GM23248 (cell line): ENCODE data around the gene PARP16. TPM values are rescaled to one million over a fixed set of nuclear protein-coding genes. Genes with fewer than 3 reads are reported as not detected.

Experiments
- DNase-seq: peaks from one replicate; pipeline ENCODE4 v3.0.0-alpha.2; 2015
- H2AFZ ChIP-seq: fragments of 200-600 bp; sonication (generic); 2 replicates; pipeline ENCODE4 v1.6.1; 2016; ENCODE audit warnings: antibody characterized with exemption
- H3F3A ChIP-seq: fragments of 200-600 bp; sonication (generic); 2 replicates; pipeline ENCODE4 v1.6.1; 2016; ENCODE audit warnings: mild to moderate bottlenecking, antibody characterized with exemption, mixed run types; ENCODE audit not compliant: insufficient read depth
- H3K27ac ChIP-seq: fragments of 200-600 bp; sonication (generic); 2 replicates; pipeline ENCODE4 v1.5.1; 2016; ENCODE audit warnings: mild to moderate bottlenecking
- H3K27me3 ChIP-seq: fragments of 200-600 bp; sonication (generic); replicated peaks from 2 replicates; pipeline ENCODE4 v1.6.1; 2016; ENCODE audit warnings: mild to moderate bottlenecking; ENCODE audit not compliant: insufficient read depth
- H3K36me3 ChIP-seq: fragments of 200-600 bp; sonication (generic); 2 replicates; pipeline ENCODE4 v1.6.1; 2016; ENCODE audit warnings: low read depth, mild to moderate bottlenecking
- H3K4me1 ChIP-seq: fragments of 200-600 bp; sonication (generic); 2 replicates; pipeline ENCODE4 v1.6.1; 2016; ENCODE audit warnings: mild to moderate bottlenecking; ENCODE audit not compliant: insufficient read depth
- H3K4me2 ChIP-seq: fragments of 200-600 bp; sonication (generic); one replicate; pipeline ENCODE4 v1.6.1; 2016; ENCODE audit warnings: mild to moderate bottlenecking; ENCODE audit not compliant: unreplicated experiment
- H3K4me3 ChIP-seq: fragments of 200-600 bp; sonication (generic); 2 replicates; pipeline ENCODE4 v1.5.1; 2016; ENCODE audit warnings: mild to moderate bottlenecking
- H3K79me2 ChIP-seq: fragments of 200-600 bp; sonication (generic); 2 replicates; pipeline ENCODE4 v1.6.1; 2016; ENCODE audit warnings: mild to moderate bottlenecking; ENCODE audit not compliant: insufficient read depth
- H3K9ac ChIP-seq: fragments of 200-600 bp; sonication (generic); 2 replicates; pipeline ENCODE4 v1.6.1; 2016; ENCODE audit warnings: mild to moderate bottlenecking
- H3K9me2 ChIP-seq: fragments of 200-600 bp; sonication (generic); 2 replicates; pipeline ENCODE4 v1.6.1; 2016; ENCODE audit warnings: mixed run types, mild to moderate bottlenecking, moderate library complexity; ENCODE audit not compliant: insufficient read depth
- H3K9me3 ChIP-seq: fragments of 200-600 bp; sonication (generic); one replicate; pipeline ENCODE4 v1.6.1; 2017; ENCODE audit warnings: low read depth
- H4K20me1 ChIP-seq: fragments of 200-600 bp; sonication (generic); 2 replicates; pipeline ENCODE4 v1.6.0; 2016; ENCODE audit not compliant: insufficient read depth
- EZH2 ChIP-seq: fragments of 200-600 bp; sonication (generic); IDR thresholded peaks from 2 replicates; pipeline ENCODE4 v1.6.1; 2018; ENCODE audit warnings: antibody characterized with exemption, mild to moderate bottlenecking; ENCODE audit not compliant: insufficient read depth, poor library complexity, severe bottlenecking
- EZH2phosphoT487 ChIP-seq: fragments of 200-600 bp; sonication (generic); IDR thresholded peaks from 2 replicates; pipeline ENCODE4 v1.6.1; 2018; ENCODE audit warnings: antibody characterized with exemption, moderate library complexity, mild to moderate bottlenecking, low read depth; ENCODE audit not compliant: insufficient read depth
- WGBS, 2 experiments: methylation state at CpG; one replicate each; pipeline ENCODE4 v1.1.6; 2015 to 2017; ENCODE audit warnings: low lambda C conversion rate in 2 of 2, low coverage in 1 of 2; ENCODE audit errors: missing lambda C conversion rate in 2 of 2; 5-methylcytosine and 5-hydroxymethylcytosine counted together
- in situ Hi-C: fragments of 300-500 bp; cut with MboI; formaldehyde crosslinking; loops from 2 replicates; pipeline ENCODE4 v1.15.0; 2020
- polyA plus RNA-seq: library from polyadenylated mRNA; unstranded; fragments of >200 nt; fragmentation: Nextera tagmentation; extraction: Ambion mirVana; gene quantifications from 2 replicates; pipeline ENCODE4 v1.2.1, GENCODE V29; 2016
- total RNA-seq: library from RNA; depleted of rRNA; stranded (reverse); fragments of >200 nt; shearing (Covaris generic); gene quantifications from 2 replicates; pipeline ENCODE4 v1.2.3, GENCODE V29; 2014

PARP16 gene
- total and polyA plus RNA-seq, 2 experiments from 2014 or later, result 5.6 to 7.7 TPM

DNA sequence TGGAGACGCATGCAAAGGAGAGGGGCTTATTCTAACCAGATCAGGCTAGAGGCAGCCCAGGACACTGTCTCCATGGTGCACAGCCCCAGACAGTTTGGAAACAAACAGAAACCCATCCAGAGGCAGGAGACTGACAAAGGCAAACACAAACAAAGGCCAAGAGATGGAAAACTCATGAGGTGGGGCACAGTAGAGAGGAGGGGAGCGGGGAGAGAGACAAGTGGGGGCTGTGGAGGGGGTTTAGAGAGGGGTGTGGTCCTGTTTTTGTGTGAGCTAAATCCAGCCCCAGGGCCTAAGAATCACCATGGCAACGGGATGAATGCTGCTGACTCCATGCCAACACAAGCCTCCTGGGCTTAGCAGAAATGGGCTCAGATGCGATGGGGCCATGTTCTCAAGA is 32.3 kb downstream of the PARP16 start:
- Histone ChIP-seq H3K79me2 (no peaks in the 10 kb centered on the region), H4K20me1 (no peaks in the 10 kb centered on the region), H3K36me3 (no peaks in the 10 kb centered on the region), H3K4me1 (peaks cover 6% of the 10 kb centered on the region; the same call in 1 of the 2 replicates), H3K9me2 (no peaks in the 10 kb centered on the region), H3K4me3 (no peak overlapping the region), H3K4me2 (no peak overlapping the region), H3K27ac (no peak overlapping the region), H3K9ac (no peak overlapping the region), H2AFZ (no peak overlapping the region), H3K9me3 (no peaks in the 10 kb centered on the region), H3K27me3 (no peaks in the 10 kb centered on the region), H3F3A (peaks cover 6% of the 10 kb centered on the region; the same call in 1 of the 2 replicates)
- 43 to 47% methylated on average over 4 of the region's 4 CpGs for WGBS, 2 experiments
- TF ChIP-seq EZH2phosphoT487 (no peak), EZH2 (no peak)
- in situ Hi-C loops, result no loop called here
- no peak for DNase-seq

DNA sequence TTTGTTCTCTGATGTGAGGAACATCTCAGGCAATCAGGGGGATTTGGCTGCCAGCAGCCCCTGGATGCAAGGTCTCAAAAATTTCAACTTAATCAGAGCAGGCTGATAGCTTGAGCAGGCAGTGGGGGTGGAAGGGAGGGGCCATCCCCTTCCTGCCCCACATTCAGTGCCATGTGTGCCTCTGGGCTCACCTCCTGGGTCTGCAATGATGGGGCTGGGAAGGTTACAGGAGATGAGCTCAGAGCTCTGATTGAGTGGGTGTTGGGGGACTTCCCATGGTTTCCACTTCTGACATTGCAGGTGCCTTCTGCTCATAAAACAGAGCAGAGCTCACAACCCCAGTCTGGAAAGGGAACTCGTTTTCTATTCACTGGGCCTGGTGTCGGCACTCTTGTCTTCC is 37.0 kb downstream of the PARP16 start:
- Histone ChIP-seq H4K20me1 (no peaks in the 10 kb centered on the region), H3K9me2 (no peaks in the 10 kb centered on the region), H3K4me2 (no peak overlapping the region), H3K27ac (no peak overlapping the region), H3K27me3 (no peaks in the 10 kb centered on the region), H2AFZ (no peak overlapping the region), H3K9ac (no peak overlapping the region), H3K4me3 (no peak overlapping the region), H3K79me2 (no peaks in the 10 kb centered on the region), H3K9me3 (no peaks in the 10 kb centered on the region), H3F3A (no peaks in the 10 kb centered on the region), H3K4me1 (peaks cover 8% of the 10 kb centered on the region), H3K36me3 (no peaks in the 10 kb centered on the region)
- TF ChIP-seq EZH2 (no peak), EZH2phosphoT487 (no peak)
- no peak for DNase-seq
- 69 to 85% methylated on average over 2 of the region's 2 CpGs for WGBS, 2 experiments
- in situ Hi-C loops, result no loop called here

DNA sequence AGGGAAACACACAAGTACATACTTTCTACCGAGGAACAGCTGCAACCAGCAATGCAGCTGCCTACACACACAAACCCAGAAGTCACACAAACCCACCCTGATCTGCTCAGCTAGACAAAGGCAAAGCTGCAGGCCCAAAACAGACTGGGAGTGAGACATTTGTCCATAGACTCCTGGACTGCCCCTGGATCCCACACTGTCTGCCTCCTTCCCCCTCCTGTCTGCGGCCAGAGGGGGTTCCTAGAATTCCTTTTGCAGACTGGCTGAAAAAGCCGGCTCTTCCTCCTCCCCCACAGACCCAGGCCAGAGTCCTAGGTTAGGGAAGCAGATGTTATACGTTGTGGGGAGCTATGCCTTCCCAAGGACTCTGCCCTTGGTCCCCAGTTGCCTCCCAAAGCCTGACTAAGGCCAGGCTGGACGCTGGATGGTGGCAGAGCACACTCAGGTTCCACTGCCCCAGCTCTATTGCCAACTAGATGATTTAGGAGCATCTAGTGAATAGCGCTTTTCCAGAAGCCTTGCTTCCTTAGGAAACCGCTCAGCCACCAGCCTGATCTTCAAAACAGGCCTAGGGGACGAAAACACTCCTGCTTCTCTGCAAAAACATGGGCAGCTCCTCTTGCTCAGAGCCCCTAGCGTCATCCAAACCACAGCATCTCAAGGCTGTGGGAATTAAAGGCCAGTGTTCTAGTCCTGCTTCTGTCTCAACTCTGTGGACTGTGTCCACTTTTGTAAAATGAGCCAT is 38.0 kb downstream of the PARP16 start:
- Histone ChIP-seq H3K27me3 (no peaks in the 10 kb centered on the region), H3K36me3 (no peaks in the 10 kb centered on the region), H2AFZ (no peak overlapping the region), H4K20me1 (no peaks in the 10 kb centered on the region), H3K9ac (no peak overlapping the region), H3K9me2 (no peaks in the 10 kb centered on the region), H3F3A (no peaks in the 10 kb centered on the region), H3K79me2 (no peaks in the 10 kb centered on the region), H3K4me3 (no peak overlapping the region), H3K4me1 (peaks cover 8% of the 10 kb centered on the region), H3K27ac (no peak overlapping the region), H3K4me2 (no peak overlapping the region), H3K9me3 (no peaks in the 10 kb centered on the region)
- in situ Hi-C loops, result no loop called here
- 79 to 81% methylated on average over 9 of the region's 9 CpGs for WGBS, 2 experiments
- TF ChIP-seq EZH2phosphoT487, result no peak
- TF ChIP-seq EZH2, result no peak
- no peak for DNase-seq

DNA sequence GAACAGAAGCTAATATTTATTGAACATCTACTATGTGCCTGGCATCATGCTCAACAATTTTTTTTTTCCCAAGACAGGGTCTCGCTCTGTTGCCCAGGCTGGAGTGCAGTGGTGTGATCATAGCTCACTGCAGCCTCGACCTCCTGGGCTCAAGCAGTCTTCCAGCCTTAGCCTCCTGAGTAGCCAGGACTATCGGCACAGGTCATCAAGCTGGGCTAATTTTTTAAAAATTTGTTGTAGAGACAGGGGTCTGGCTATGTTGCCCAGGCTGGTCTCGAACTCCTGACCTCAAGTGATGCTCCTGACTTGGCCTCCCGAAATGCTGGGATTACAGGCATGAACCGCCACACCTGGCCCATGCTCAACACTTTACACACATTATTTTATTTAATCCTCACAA is 39.7 kb downstream of the PARP16 start:
- no peak for DNase-seq
- in situ Hi-C loops, result no loop called here
- Histone ChIP-seq H3K4me3 (no peak overlapping the region), H3K9me3 (no peaks in the 10 kb centered on the region), H3K4me1 (peaks cover 8% of the 10 kb centered on the region), H3F3A (no peaks in the 10 kb centered on the region), H3K36me3 (no peaks in the 10 kb centered on the region), H3K27ac (no peak overlapping the region), H3K9ac (no peak overlapping the region), H3K9me2 (no peaks in the 10 kb centered on the region), H3K27me3 (no peaks in the 10 kb centered on the region), H3K79me2 (no peaks in the 10 kb centered on the region), H4K20me1 (no peaks in the 10 kb centered on the region), H3K4me2 (no peak overlapping the region), H2AFZ (no peak overlapping the region)
- 91 to 94% methylated on average over 6 of the region's 6 CpGs for WGBS, 2 experiments
- no peak for TF ChIP-seq EZH2phosphoT487
- TF ChIP-seq EZH2, result no peak
